Measurements from ENCODE around the gene ARL10.

DNA sequence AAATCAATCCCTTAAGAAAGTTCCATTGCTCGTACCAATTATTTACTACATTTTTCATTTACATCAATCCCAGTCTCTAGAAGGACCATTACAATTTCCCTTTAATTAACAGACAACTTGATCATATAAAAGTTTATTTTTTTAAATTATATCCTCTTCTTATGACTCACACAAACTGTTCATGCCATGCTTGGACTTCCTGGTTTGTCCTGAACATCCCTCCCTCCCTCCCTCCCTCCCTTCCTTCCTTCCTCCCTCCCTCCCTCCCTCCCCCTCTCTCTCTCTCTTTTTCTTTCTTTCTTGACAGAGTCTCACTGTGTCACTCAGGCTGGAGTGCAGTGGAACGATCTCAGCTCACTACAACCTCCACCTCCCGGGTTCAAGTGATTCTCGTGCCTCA lies 62.7 kb downstream of the ARL10 start:
- TF ChIP-seq, protein P1, sequence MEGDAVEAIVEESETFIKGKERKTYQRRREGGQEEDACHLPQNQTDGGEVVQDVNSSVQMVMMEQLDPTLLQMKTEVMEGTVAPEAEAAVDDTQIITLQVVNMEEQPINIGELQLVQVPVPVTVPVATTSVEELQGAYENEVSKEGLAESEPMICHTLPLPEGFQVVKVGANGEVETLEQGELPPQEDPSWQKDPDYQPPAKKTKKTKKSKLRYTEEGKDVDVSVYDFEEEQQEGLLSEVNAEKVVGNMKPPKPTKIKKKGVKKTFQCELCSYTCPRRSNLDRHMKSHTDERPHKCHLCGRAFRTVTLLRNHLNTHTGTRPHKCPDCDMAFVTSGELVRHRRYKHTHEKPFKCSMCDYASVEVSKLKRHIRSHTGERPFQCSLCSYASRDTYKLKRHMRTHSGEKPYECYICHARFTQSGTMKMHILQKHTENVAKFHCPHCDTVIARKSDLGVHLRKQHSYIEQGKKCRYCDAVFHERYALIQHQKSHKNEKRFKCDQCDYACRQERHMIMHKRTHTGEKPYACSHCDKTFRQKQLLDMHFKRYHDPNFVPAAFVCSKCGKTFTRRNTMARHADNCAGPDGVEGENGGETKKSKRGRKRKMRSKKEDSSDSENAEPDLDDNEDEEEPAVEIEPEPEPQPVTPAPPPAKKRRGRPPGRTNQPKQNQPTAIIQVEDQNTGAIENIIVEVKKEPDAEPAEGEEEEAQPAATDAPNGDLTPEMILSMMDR (IDR thresholded peaks at IDR 0.05), result no peak
- TF ChIP-seq POLR2AphosphoS5 (IDR thresholded peaks at IDR 0.05; ENCODE audit: low read depth, low read length), result no peak
- TF ChIP-seq CHD2 (IDR thresholded peaks at IDR 0.05; ENCODE audit: low read length, partially characterized antibody), result no peak
- TF ChIP-seq FOSL2 (IDR thresholded peaks at IDR 0.05; ENCODE audit: borderline replicate concordance, low read depth), result no peak
- TF ChIP-seq SMC3 (IDR thresholded peaks at IDR 0.05; ENCODE audit: low read depth, low read length), result no peak
- no peak for TF ChIP-seq SIN3A (IDR thresholded peaks at IDR 0.05; ENCODE audit: borderline replicate concordance, low read depth, low read length)
- TF ChIP-seq, protein P2, sequence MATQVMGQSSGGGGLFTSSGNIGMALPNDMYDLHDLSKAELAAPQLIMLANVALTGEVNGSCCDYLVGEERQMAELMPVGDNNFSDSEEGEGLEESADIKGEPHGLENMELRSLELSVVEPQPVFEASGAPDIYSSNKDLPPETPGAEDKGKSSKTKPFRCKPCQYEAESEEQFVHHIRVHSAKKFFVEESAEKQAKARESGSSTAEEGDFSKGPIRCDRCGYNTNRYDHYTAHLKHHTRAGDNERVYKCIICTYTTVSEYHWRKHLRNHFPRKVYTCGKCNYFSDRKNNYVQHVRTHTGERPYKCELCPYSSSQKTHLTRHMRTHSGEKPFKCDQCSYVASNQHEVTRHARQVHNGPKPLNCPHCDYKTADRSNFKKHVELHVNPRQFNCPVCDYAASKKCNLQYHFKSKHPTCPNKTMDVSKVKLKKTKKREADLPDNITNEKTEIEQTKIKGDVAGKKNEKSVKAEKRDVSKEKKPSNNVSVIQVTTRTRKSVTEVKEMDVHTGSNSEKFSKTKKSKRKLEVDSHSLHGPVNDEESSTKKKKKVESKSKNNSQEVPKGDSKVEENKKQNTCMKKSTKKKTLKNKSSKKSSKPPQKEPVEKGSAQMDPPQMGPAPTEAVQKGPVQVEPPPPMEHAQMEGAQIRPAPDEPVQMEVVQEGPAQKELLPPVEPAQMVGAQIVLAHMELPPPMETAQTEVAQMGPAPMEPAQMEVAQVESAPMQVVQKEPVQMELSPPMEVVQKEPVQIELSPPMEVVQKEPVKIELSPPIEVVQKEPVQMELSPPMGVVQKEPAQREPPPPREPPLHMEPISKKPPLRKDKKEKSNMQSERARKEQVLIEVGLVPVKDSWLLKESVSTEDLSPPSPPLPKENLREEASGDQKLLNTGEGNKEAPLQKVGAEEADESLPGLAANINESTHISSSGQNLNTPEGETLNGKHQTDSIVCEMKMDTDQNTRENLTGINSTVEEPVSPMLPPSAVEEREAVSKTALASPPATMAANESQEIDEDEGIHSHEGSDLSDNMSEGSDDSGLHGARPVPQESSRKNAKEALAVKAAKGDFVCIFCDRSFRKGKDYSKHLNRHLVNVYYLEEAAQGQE (IDR thresholded peaks at IDR 0.05; ENCODE audit: low read depth, low read length), result no peak
- no peak for TF ChIP-seq FOXJ3 (CRISPR knock-in tag; IDR thresholded peaks at IDR 0.05)
- no peak for TF ChIP-seq RAD21 (IDR thresholded peaks at IDR 0.05; ENCODE audit: low read length)
- TF ChIP-seq EP300 (IDR thresholded peaks at IDR 0.05; ENCODE audit: borderline replicate concordance in 1 of 2, low read depth in 1 of 2, low read length in 1 of 2), result no peak

Data from SK-N-SH (cell line).